RWPE2 (cell line): ENCODE measurements around the gene BHLHE40.

Experiments used
- ATAC-seq: fragments of 200-7000 bp; cut with Tn5 transposase; 3 replicates; pipeline ENCODE4 v1.9.1; 2021; ENCODE audit warnings: low read depth
- DNase-seq: peaks from one replicate; pipeline ENCODE4 v3.0.0-alpha.2; 2020; ENCODE audit warnings: low spot score
- H3K27ac ChIP-seq: fragments of 450-650 bp; 2 replicates; pipeline ENCODE4 v1.5.1; 2017; ENCODE audit warnings: mild to moderate bottlenecking; ENCODE audit not compliant: poor library complexity, severe bottlenecking
- H3K27me3 ChIP-seq: fragments of 250-450 bp; sonication (Bioruptor Pico); 2 replicates; pipeline ENCODE4 v1.5.1; 2021; ENCODE audit warnings: mild to moderate bottlenecking, moderate library complexity; ENCODE audit not compliant: insufficient read depth, poor library complexity, severe bottlenecking
- H3K36me3 ChIP-seq: fragments of 250-450 bp; sonication (Bioruptor Pico); 2 replicates; pipeline ENCODE4 v1.5.1; 2020; ENCODE audit warnings: low read depth, mild to moderate bottlenecking, moderate library complexity
- H3K4me1 ChIP-seq: fragments of 250-450 bp; sonication (Bioruptor Pico); 2 replicates; pipeline ENCODE4 v1.5.1; 2021; ENCODE audit warnings: mild to moderate bottlenecking, moderate library complexity; ENCODE audit not compliant: insufficient read depth, poor library complexity, severe bottlenecking
- H3K4me3 ChIP-seq: fragments of 250-450 bp; sonication (Bioruptor Pico); 2 replicates; pipeline ENCODE4 v1.5.1; 2021; ENCODE audit warnings: mild to moderate bottlenecking, moderate library complexity; ENCODE audit not compliant: severe bottlenecking
- H3K9me3 ChIP-seq: fragments of 250-450 bp; sonication (Bioruptor Pico); 2 replicates; pipeline ENCODE4 v1.5.1; 2021; ENCODE audit warnings: mild to moderate bottlenecking, moderate library complexity; ENCODE audit not compliant: severe bottlenecking
- CTCF ChIP-seq: fragments of 450-650 bp; IDR thresholded peaks from one replicate; pipeline ENCODE4 v1.5.1; 2017; ENCODE audit warnings: mild to moderate bottlenecking, moderate library complexity; ENCODE audit not compliant: poor library complexity, severe bottlenecking

BHLHE40 gene

DNA sequence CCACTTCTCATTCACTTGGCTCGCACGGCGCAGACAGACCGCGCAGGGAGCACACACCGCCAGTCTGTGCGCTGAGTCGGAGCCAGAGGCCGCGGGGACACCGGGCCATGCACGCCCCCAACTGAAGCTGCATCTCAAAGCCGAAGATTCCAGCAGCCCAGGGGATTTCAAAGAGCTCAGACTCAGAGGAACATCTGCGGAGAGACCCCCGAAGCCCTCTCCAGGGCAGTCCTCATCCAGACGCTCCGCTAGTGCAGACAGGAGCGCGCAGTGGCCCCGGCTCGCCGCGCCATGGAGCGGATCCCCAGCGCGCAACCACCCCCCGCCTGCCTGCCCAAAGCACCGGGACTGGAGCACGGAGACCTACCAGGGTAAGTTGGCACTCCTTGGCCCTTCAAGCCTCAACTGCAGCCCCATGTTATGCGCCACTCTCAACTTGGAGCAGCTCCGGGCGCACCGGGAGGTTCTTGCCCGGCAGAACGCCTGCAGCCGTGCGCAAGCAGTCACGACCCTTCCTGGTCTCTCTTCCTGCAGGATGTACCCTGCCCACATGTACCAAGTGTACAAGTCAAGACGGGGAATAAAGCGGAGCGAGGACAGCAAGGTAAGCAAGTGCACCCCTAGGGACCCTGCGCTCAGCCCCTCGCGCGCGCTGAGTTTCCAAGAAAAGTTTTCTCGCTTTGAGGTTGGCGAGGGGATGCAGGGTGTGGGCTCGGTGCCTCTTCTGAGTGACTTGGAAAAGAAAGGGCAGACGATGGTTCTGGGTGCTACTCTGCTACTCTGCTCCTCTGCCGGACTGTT, at the start of gene BHLHE40:
Gene BHLHE40, plus strand, starts transcription at position 10 of the 801 bp plus-strand sequence. Its CDS starts 282 bp downstream, at position 292.
- peak within 1 kb of the TSS; percentile 98 for H3K27ac ChIP-seq
- H3K36me3 ChIP-seq, result peaks cover 53% of the 10 kb centered on the region
- no peaks in the 10 kb centered on the region for H3K9me3 ChIP-seq
- no peak for TF ChIP-seq CTCF
- ATAC-seq, result peak; percentile 26; the same call in 2 of the 3 replicates
- H3K27me3 ChIP-seq, result no peaks in the 10 kb centered on the region
- no peak for DNase-seq
- peak within 1 kb of the TSS; percentile 95 for H3K4me3 ChIP-seq
- peaks cover 22% of the 10 kb centered on the region for H3K4me1 ChIP-seq

DNA sequence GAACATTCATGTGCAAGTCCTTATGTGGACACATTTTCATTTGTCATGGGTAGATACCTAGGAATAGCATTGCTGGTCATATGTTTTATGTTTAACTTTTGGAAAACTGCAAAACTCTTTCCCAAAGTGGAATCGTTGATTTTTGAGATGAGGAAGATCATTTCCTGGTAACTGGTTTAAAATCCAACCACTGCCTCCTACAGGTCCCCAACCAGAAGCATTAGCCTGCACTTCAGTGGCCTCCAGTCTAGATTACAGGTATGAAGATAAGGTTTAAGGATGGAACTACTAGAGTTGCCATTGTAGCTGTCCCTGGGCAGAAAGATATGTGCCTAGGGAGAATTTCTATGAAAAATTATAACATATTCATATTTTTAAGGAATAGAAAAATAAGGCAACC, 48.7 kb upstream of the BHLHE40 start:
- no peak for ATAC-seq
- Histone ChIP-seq H3K27me3 (no peaks in the 10 kb centered on the region), H3K4me1 (no peaks in the 10 kb centered on the region), H3K36me3 (no peaks in the 10 kb centered on the region), H3K27ac (no peak overlapping the region), H3K4me3 (no peak overlapping the region), H3K9me3 (no peaks in the 10 kb centered on the region)
- TF ChIP-seq CTCF, result no peak
- DNase-seq, result no peak

GRCh38 chr3:4934050-4934449, 45.2 kb upstream of the BHLHE40 start:
- no peak for ATAC-seq
- no peak for TF ChIP-seq CTCF
- H3K27me3 ChIP-seq, result no peaks in the 10 kb centered on the region
- no peaks in the 10 kb centered on the region for H3K36me3 ChIP-seq
- no peak overlapping the region for H3K4me3 ChIP-seq
- no peak for DNase-seq
- H3K9me3 ChIP-seq, result no peaks in the 10 kb centered on the region
- no peaks in the 10 kb centered on the region for H3K4me1 ChIP-seq
- H3K27ac ChIP-seq, result no peak overlapping the region

DNA sequence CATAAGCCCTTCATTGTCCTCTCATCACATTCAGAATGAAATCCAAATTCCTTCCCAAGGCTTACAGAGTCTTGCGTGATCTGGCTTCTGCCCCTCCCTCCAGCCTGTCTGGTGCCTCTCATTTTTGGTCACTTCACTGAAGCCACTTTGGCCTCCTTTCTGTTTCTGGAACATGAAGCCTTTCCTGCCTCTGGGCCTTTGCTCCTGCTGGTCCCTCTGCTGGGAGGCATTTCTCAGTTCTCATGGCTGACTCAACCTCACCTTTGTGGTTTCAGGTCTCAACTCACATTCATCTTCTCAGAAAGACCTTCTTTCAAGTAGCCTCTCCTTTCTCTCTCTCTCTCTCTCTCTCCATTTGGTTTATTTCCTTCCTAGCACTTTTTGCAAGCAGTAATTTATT, 43.9 kb upstream of the BHLHE40 start:
- Histone ChIP-seq H3K36me3 (no peaks in the 10 kb centered on the region), H3K9me3 (no peaks in the 10 kb centered on the region), H3K27me3 (no peaks in the 10 kb centered on the region), H3K4me3 (no peak overlapping the region), H3K4me1 (no peaks in the 10 kb centered on the region), H3K27ac (no peak overlapping the region)
- TF ChIP-seq CTCF, result no peak
- ATAC-seq (no peak), DNase-seq (no peak)

DNA sequence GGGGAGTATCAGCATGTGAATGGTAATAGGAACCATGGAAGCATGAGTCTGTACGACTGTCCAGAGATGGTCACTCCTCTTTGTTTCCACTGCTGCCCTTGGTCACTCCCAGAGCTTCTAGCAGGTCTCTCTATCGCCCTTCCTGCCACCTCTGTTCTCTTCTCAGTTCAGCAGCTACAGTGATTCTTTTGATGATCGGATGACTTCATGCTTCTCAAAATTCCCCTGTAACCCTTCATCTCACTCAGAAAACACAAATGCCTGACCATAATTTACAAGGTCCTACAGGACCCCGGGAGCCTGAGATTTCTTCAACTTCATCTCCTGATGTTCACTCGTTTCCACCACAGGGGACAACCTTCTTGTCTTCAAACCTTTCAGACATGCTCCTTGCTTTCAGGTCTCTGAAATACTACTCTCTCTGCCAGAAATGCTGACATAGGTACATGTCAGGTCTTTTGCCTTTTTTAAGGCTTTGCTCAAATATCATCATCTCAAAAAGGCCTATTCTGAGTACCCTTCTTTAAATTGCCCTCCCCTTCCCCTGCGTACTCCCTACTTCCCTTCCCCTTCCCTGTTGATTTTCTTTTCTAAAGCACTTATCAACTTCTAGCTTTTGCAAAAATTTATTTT, 42.1 kb upstream of the BHLHE40 start:
- no peaks in the 10 kb centered on the region for H3K36me3 ChIP-seq
- no peak overlapping the region for H3K27ac ChIP-seq
- H3K4me1 ChIP-seq, result no peaks in the 10 kb centered on the region
- H3K4me3 ChIP-seq, result no peak overlapping the region
- no peaks in the 10 kb centered on the region for H3K9me3 ChIP-seq
- H3K27me3 ChIP-seq, result no peaks in the 10 kb centered on the region
- no peak for DNase-seq
- no peak for TF ChIP-seq CTCF
- ATAC-seq, result no peak
